HEK293 (cell line): ENCODE results near the gene WFDC12.

ENCODE experiments used
- KLF9 ChIP-seq: fragments of 450-650 bp; formaldehyde crosslinking; IDR thresholded peaks from 2 replicates; pipeline ENCODE4 v1.5.1; 2016; ENCODE audit warnings: missing biosample characterization, missing genetic modification characterization, low read depth
- SALL2 ChIP-seq: fragments of 450-650 bp; formaldehyde crosslinking; IDR thresholded peaks from 2 replicates; pipeline ENCODE4 v1.5.0; 2017; ENCODE audit warnings: missing biosample characterization, mild to moderate bottlenecking, missing genetic modification characterization, borderline replicate concordance
- TCF7L2 ChIP-seq: IDR thresholded peaks from 2 replicates; pipeline ENCODE4 v1.6.1; 2011; ENCODE audit warnings: low read depth, mild to moderate bottlenecking, inconsistent platforms, low read length, moderate library complexity, borderline replicate concordance
- ZBTB1 ChIP-seq: fragments of 450-650 bp; formaldehyde crosslinking; IDR thresholded peaks from 2 replicates; pipeline ENCODE4 v1.5.1; 2016; ENCODE audit warnings: missing biosample characterization, missing genetic modification characterization
- ZBTB7A ChIP-seq: fragments of 450-650 bp; formaldehyde crosslinking; IDR thresholded peaks from 2 replicates; pipeline ENCODE4 v1.5.1; 2016; ENCODE audit warnings: low read depth, missing biosample characterization, missing genetic modification characterization
- ZNF274 ChIP-seq, 2 experiments: fragments of 200-500 bp in 1 of 2; fragments of 450-650 bp in 1 of 2; sonication (Bioruptor generic) in 1 of 2; formaldehyde crosslinking in 1 of 2; IDR thresholded peaks; 2 replicates each; pipeline versions ENCODE4 v1.5.1 to v1.6.1; 2014 to 2016; ENCODE audit warnings: borderline replicate concordance in 1 of 2, inconsistent platforms in 1 of 2, low read length in 1 of 2, missing biosample characterization in 1 of 2, missing genetic modification characterization in 1 of 2
- ZNF423 ChIP-seq: fragments of 450-650 bp; formaldehyde crosslinking; IDR thresholded peaks from 2 replicates; pipeline ENCODE4 v1.5.1; 2016; ENCODE audit warnings: missing biosample characterization, missing genetic modification characterization
- ZNF701 ChIP-seq: fragments of 450-650 bp; formaldehyde crosslinking; IDR thresholded peaks from 2 replicates; pipeline ENCODE4 v1.5.1; 2016; ENCODE audit warnings: missing biosample characterization, missing genetic modification characterization
- ZNF830 ChIP-seq: fragments of 450-650 bp; IDR thresholded peaks from 2 replicates; pipeline ENCODE4 v1.5.0; 2018; ENCODE audit warnings: missing biosample characterization, missing genetic modification characterization, low read depth, mild to moderate bottlenecking, moderate library complexity
- TF ChIP-seq, protein P1 (sequence below): fragments of 450-650 bp; formaldehyde crosslinking; IDR thresholded peaks from 2 replicates; pipeline ENCODE4 v1.5.1; 2016; ENCODE audit warnings: missing biosample characterization, missing genetic modification characterization
- TF ChIP-seq, protein P2 (sequence below): fragments of 450-650 bp; formaldehyde crosslinking; IDR thresholded peaks from 2 replicates; pipeline ENCODE4 v1.5.1; 2016; ENCODE audit warnings: missing biosample characterization, missing genetic modification characterization
- TF ChIP-seq, protein P3 (sequence below): fragments of 450-650 bp; formaldehyde crosslinking; IDR thresholded peaks from 2 replicates; pipeline ENCODE4 v1.5.1; 2016; ENCODE audit warnings: missing biosample characterization, missing genetic modification characterization, low read depth
- TF ChIP-seq, protein P4 (sequence below): fragments of 450-650 bp; formaldehyde crosslinking; IDR thresholded peaks from 2 replicates; pipeline ENCODE4 v1.5.1; 2016; ENCODE audit warnings: missing biosample characterization, missing genetic modification characterization
- TF ChIP-seq, protein P5 (sequence below): fragments of 450-650 bp; formaldehyde crosslinking; IDR thresholded peaks from 2 replicates; pipeline ENCODE4 v1.5.1; 2016; ENCODE audit warnings: missing biosample characterization, missing genetic modification characterization

DNA sequence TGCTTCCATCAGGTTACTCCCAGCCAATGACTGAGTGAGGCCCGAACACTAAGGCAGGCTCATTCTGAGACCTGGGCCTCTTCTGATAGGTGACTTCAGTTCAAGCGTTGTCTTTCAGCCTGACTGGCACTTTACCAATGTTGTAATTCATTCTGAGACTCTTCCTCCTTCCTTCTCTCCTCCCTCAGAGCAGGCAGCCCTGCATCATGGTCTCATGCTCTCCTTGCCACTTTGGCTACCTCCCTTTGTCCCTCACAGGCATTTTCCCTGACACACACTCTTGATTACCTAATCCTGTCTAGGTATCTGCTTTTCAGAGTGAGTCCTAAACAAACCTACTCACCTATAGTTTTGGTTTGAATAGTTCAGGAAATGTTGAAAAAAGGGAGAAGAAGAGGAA, 12.6 kb upstream of the WFDC12 start:
- TF ChIP-seq ZNF423 (tag by site-specific recombination), result no peak
- TF ChIP-seq, protein P1, sequence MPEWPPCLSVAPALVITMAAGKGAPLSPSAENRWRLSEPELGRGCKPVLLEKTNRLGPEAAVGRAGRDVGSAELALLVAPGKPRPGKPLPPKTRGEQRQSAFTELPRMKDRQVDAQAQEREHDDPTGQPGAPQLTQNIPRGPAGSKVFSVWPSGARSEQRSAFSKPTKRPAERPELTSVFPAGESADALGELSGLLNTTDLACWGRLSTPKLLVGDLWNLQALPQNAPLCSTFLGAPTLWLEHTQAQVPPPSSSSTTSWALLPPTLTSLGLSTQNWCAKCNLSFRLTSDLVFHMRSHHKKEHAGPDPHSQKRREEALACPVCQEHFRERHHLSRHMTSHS, result no peak
- no peak for TF ChIP-seq ZNF274 (IDR thresholded peaks at IDR 0.05; ENCODE audit: low read length)
- TF ChIP-seq ZNF274 (tag by site-specific recombination; IDR thresholded peaks at IDR 0.05; ENCODE audit: borderline replicate concordance), result no peak
- TF ChIP-seq, protein P2, sequence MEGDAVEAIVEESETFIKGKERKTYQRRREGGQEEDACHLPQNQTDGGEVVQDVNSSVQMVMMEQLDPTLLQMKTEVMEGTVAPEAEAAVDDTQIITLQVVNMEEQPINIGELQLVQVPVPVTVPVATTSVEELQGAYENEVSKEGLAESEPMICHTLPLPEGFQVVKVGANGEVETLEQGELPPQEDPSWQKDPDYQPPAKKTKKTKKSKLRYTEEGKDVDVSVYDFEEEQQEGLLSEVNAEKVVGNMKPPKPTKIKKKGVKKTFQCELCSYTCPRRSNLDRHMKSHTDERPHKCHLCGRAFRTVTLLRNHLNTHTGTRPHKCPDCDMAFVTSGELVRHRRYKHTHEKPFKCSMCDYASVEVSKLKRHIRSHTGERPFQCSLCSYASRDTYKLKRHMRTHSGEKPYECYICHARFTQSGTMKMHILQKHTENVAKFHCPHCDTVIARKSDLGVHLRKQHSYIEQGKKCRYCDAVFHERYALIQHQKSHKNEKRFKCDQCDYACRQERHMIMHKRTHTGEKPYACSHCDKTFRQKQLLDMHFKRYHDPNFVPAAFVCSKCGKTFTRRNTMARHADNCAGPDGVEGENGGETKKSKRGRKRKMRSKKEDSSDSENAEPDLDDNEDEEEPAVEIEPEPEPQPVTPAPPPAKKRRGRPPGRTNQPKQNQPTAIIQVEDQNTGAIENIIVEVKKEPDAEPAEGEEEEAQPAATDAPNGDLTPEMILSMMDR, result no peak
- TF ChIP-seq, protein P3, sequence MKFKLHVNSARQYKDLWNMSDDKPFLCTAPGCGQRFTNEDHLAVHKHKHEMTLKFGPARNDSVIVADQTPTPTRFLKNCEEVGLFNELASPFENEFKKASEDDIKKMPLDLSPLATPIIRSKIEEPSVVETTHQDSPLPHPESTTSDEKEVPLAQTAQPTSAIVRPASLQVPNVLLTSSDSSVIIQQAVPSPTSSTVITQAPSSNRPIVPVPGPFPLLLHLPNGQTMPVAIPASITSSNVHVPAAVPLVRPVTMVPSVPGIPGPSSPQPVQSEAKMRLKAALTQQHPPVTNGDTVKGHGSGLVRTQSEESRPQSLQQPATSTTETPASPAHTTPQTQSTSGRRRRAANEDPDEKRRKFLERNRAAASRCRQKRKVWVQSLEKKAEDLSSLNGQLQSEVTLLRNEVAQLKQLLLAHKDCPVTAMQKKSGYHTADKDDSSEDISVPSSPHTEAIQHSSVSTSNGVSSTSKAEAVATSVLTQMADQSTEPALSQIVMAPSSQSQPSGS (tag by site-specific recombination), result no peak
- TF ChIP-seq KLF9 (tag by site-specific recombination), result no peak
- TF ChIP-seq, protein P4, sequence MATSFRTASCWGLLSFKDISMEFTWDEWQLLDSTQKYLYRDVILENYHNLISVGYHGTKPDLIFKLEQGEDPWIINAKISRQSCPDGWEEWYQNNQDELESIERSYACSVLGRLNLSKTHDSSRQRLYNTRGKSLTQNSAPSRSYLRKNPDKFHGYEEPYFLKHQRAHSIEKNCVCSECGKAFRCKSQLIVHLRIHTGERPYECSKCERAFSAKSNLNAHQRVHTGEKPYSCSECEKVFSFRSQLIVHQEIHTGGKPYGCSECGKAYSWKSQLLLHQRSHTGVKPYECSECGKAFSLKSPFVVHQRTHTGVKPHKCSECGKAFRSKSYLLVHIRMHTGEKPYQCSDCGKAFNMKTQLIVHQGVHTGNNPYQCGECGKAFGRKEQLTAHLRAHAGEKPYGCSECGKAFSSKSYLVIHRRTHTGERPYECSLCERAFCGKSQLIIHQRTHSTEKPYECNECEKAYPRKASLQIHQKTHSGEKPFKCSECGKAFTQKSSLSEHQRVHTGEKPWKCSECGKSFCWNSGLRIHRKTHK (tag by site-specific recombination), result no peak
- TF ChIP-seq, protein P5, sequence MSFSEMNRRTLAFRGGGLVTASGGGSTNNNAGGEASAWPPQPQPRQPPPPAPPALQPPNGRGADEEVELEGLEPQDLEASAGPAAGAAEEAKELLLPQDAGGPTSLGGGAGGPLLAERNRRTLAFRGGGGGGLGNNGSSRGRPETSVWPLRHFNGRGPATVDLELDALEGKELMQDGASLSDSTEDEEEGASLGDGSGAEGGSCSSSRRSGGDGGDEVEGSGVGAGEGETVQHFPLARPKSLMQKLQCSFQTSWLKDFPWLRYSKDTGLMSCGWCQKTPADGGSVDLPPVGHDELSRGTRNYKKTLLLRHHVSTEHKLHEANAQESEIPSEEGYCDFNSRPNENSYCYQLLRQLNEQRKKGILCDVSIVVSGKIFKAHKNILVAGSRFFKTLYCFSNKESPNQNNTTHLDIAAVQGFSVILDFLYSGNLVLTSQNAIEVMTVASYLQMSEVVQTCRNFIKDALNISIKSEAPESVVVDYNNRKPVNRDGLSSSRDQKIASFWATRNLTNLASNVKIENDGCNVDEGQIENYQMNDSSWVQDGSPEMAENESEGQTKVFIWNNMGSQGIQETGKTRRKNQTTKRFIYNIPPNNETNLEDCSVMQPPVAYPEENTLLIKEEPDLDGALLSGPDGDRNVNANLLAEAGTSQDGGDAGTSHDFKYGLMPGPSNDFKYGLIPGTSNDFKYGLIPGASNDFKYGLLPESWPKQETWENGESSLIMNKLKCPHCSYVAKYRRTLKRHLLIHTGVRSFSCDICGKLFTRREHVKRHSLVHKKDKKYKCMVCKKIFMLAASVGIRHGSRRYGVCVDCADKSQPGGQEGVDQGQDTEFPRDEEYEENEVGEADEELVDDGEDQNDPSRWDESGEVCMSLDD (tag by site-specific recombination), result no peak
- TF ChIP-seq TCF7L2, result no peak
- no peak for TF ChIP-seq SALL2
- no peak for TF ChIP-seq ZBTB1 (tag by site-specific recombination)
- no peak for TF ChIP-seq ZNF830
- TF ChIP-seq ZNF701 (tag by site-specific recombination), result no peak
- TF ChIP-seq ZBTB7A (tag by site-specific recombination), result no peak
